ENCODE data around the gene KIRREL3. TPM values are rescaled to one million over a fixed set of nuclear protein-coding genes. Genes with fewer than 3 reads are reported as not detected.

KIRREL3 gene
- total and polyA plus RNA-seq, 9 of the 15 experiments (the other 6 are each of a cell fraction or from before 2014, with no cell fraction given) = 0.04 to 0.10 TPM; not detected in 7

DNA sequence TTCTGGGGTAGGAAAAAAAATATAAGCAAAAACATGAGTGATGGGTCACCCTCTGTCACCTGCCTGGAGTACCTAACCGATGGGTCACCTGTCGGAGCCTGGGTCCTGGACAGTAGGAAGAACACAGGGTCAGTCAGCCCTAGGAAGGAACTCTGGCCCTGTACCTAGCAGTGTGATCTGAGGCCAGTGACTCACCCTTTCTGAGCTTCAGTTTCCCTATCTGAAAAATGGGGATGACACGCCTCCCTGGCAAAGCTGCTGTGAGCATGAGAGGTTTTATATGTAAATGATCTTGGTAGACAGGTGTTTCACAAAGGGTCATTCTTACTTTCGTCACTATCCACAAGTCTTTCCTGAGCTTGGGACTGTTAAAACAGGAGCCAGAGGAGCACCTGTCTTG, 463.1 kb downstream of the KIRREL3 start:
- TF ChIP-seq NR3C1 (CRISPR knock-in tag; IDR thresholded peaks at IDR 0.05) = no peak
- TF ChIP-seq ZNF780A (CRISPR knock-in tag; IDR thresholded peaks at IDR 0.05) = no peak
- TF ChIP-seq GTF2F1 (IDR thresholded peaks at IDR 0.05; ENCODE audit: low read depth, low read length) = no peak
- TF ChIP-seq TEAD4 (IDR thresholded peaks at IDR 0.05; ENCODE audit: low read length) = no peak
- no peak for TF ChIP-seq TEAD4 (CRISPR knock-in tag; IDR thresholded peaks at IDR 0.05; ENCODE audit: borderline replicate concordance)
- TF ChIP-seq XRCC3 (IDR thresholded peaks at IDR 0.05) = no peak
- no peak for TF ChIP-seq ZFP1 (CRISPR knock-in tag; IDR thresholded peaks at IDR 0.05)
- TF ChIP-seq, protein P1, sequence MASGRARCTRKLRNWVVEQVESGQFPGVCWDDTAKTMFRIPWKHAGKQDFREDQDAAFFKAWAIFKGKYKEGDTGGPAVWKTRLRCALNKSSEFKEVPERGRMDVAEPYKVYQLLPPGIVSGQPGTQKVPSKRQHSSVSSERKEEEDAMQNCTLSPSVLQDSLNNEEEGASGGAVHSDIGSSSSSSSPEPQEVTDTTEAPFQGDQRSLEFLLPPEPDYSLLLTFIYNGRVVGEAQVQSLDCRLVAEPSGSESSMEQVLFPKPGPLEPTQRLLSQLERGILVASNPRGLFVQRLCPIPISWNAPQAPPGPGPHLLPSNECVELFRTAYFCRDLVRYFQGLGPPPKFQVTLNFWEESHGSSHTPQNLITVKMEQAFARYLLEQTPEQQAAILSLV (tag; IDR thresholded peaks at IDR 0.05) = no peak
- TF ChIP-seq ARHGAP35 (IDR thresholded peaks at IDR 0.05; ENCODE audit: partially characterized antibody) = no peak
- no peak for TF ChIP-seq RBM34 (IDR thresholded peaks at IDR 0.05; ENCODE audit: borderline replicate concordance, insufficient read depth, low read length)
- no peak for TF ChIP-seq YBX1 (IDR thresholded peaks at IDR 0.05)
- TF ChIP-seq ZNF140 (CRISPR knock-in tag; IDR thresholded peaks at IDR 0.05) = no peak
- TF ChIP-seq, protein P2, sequence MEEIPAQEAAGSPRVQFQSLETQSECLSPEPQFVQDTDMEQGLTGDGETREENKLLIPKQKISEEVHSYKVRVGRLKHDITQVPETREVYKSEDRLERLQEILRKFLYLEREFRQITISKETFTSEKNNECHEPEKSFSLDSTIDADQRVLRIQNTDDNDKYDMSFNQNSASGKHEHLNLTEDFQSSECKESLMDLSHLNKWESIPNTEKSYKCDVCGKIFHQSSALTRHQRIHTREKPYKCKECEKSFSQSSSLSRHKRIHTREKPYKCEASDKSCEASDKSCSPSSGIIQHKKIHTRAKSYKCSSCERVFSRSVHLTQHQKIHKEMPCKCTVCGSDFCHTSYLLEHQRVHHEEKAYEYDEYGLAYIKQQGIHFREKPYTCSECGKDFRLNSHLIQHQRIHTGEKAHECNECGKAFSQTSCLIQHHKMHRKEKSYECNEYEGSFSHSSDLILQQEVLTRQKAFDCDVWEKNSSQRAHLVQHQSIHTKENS (CRISPR knock-in tag; IDR thresholded peaks at IDR 0.05) = no peak
- TF ChIP-seq ZNF282 (CRISPR knock-in tag; IDR thresholded peaks at IDR 0.05) = no peak
- TF ChIP-seq ZC3H11A (IDR thresholded peaks at IDR 0.05; ENCODE audit: low read depth, low read length) = no peak
- TF ChIP-seq LEF1 (IDR thresholded peaks at IDR 0.05) = no peak
- DNase-seq (ENCODE audit: extremely low read depth in 1 of 4, low spot score in 3 of 4) = no peak
- no peaks in the 10 kb centered on the region for H3K9me3 ChIP-seq (replicated peaks; ENCODE audit: control insufficient read depth, insufficient read depth, low read depth, low read length)
- no peaks in the 10 kb centered on the region for H3K36me3 ChIP-seq (ENCODE audit: control insufficient read depth, insufficient read depth, low read length)
- H3K79me2 ChIP-seq (ENCODE audit: control insufficient read depth, insufficient read depth, low read length) = no peaks in the 10 kb centered on the region
- peaks cover 12% of the 10 kb centered on the region; the same call in 1 of the 2 replicates for H4K20me1 ChIP-seq (replicated peaks; ENCODE audit: control insufficient read depth, insufficient read depth, low read length)
- BruUV-seq (replicated peaks) = no TSS peak
- intact Hi-C loops (cut with micrococcal nuclease) (no loop called here), in situ Hi-C loops (cut with MboI) (no loop called here)
- ChIA-PET POLR2A (interaction anchor here (0.6 to 0.9 kb wide), 4 partner anchors 10 to 608 kb away, joined by 3 to 5 read pairs (median 3); no protein-coding TSS in a partner anchor), CTCF (ENCODE audit: low intra/inter-chr PET ratio) (no interaction called here)
- H3K9me1 ChIP-seq (ENCODE audit: control insufficient read depth, insufficient read depth, low read length) = no peaks in the 10 kb centered on the region
- 0% methylated on average over 4 of the region's 4 CpGs for WGBS (ENCODE audit: insufficient coverage, low coverage, missing lambda C conversion rate)
- no peak overlapping the region for H3K27ac ChIP-seq (ENCODE audit: extremely low read depth, low read depth, low read length)
- ATAC-seq = no peak
- H3K4me3 ChIP-seq = no peak overlapping the region
- no peak overlapping the region for H3K4me2 ChIP-seq (ENCODE audit: insufficient read depth, low read length)
- peaks cover 3 to 65% of the 10 kb centered on the region in 2 experiments; a peak in 4 of 5 replicates for H3K27me3 ChIP-seq (ENCODE audit: control insufficient read depth in 2 of 2, insufficient read depth in 2 of 2, low read length in 2 of 2)
- no peak overlapping the region for H3K9ac ChIP-seq (ENCODE audit: insufficient read depth in 1 of 2, low read depth in 2 of 2, low read length in 2 of 2)
- H3K4me1 ChIP-seq (replicated peaks in 1 of 2; ENCODE audit: control insufficient read depth in 2 of 2, insufficient read depth in 2 of 2, low read length in 2 of 2) = no peaks in the 10 kb centered on the region
- FAIRE-seq = no peak
- no peak overlapping the region for H2AFZ ChIP-seq (ENCODE audit: low read depth, low read length)

Measured in K562 (cell line).